HEK293T (cell line): ENCODE measurements around the gene MAST2.

Source experiments
- CTCF ChIA-PET: fragments of 350-600 bp; formaldehyde crosslinking; extraction: SDS; loops from one replicate; lab custom pipeline; 2021; ENCODE audit warnings: antibody characterized with exemption, inconsistent platforms; lab: Yijun Ruan, JAX
- POLR2A ChIA-PET: fragments of 350-600 bp; formaldehyde crosslinking; extraction: SDS; loops from one replicate; lab custom pipeline; 2020; ENCODE audit warnings: antibody characterized with exemption, inconsistent platforms; lab: Yijun Ruan, JAX
- DNase-seq: peaks from one replicate; pipeline ENCODE4 v3.0.0; 2012; ENCODE audit warnings: mixed read lengths; ENCODE audit errors: extremely low spot score
- ARNT ChIP-seq: fragments of 450-650 bp; IDR thresholded peaks from 2 replicates; pipeline ENCODE4 v1.6.1; 2017; ENCODE audit warnings: mild to moderate bottlenecking
- BHLHE40 ChIP-seq: fragments of 450-650 bp; IDR thresholded peaks from 2 replicates; pipeline ENCODE4 v1.6.1; 2016; ENCODE audit warnings: mild to moderate bottlenecking, moderate library complexity, borderline replicate concordance
- CTBP1 ChIP-seq: fragments of 450-650 bp; IDR thresholded peaks from 2 replicates; pipeline ENCODE4 v1.6.1; 2016; ENCODE audit warnings: borderline replicate concordance
- ELF4 ChIP-seq: fragments of 450-650 bp; IDR thresholded peaks from 2 replicates; pipeline ENCODE4 v1.6.1; 2017; ENCODE audit warnings: antibody characterized with exemption
- FOXA1 ChIP-seq: fragments of 450-650 bp; IDR thresholded peaks from 2 replicates; pipeline ENCODE4 v1.6.1; 2016; ENCODE audit warnings: mild to moderate bottlenecking
- FOXK2 ChIP-seq: fragments of 450-650 bp; IDR thresholded peaks from 2 replicates; pipeline ENCODE4 v1.6.1; 2016; ENCODE audit warnings: mild to moderate bottlenecking
- FOXM1 ChIP-seq: fragments of 450-650 bp; IDR thresholded peaks from 2 replicates; pipeline ENCODE4 v1.6.1; 2017; ENCODE audit warnings: mild to moderate bottlenecking, borderline replicate concordance
- HDGF ChIP-seq: fragments of 450-650 bp; IDR thresholded peaks from 2 replicates; pipeline ENCODE4 v1.6.1; 2017; ENCODE audit warnings: antibody characterized with exemption, borderline replicate concordance
- L3MBTL2 ChIP-seq: fragments of 450-650 bp; conservative IDR thresholded peaks from 2 replicates; pipeline ENCODE4 v1.6.1; 2016; ENCODE audit warnings: mild to moderate bottlenecking
- LEF1 ChIP-seq: fragments of 450-650 bp; IDR thresholded peaks from 2 replicates; pipeline ENCODE4 v1.6.1; 2017; ENCODE audit warnings: mild to moderate bottlenecking, borderline replicate concordance
- NFRKB ChIP-seq: fragments of 450-650 bp; IDR thresholded peaks from 2 replicates; pipeline ENCODE4 v1.6.1; 2016; ENCODE audit warnings: mild to moderate bottlenecking, moderate library complexity
- PKNOX1 ChIP-seq: fragments of 450-650 bp; IDR thresholded peaks from 2 replicates; pipeline ENCODE4 v1.6.1; 2016
- SP1 ChIP-seq: fragments of 450-650 bp; IDR thresholded peaks from 2 replicates; pipeline ENCODE4 v1.6.1; 2017
- SUZ12 ChIP-seq: fragments of 450-650 bp; IDR thresholded peaks from 2 replicates; pipeline ENCODE4 v1.6.1; 2016; ENCODE audit warnings: mild to moderate bottlenecking
- TARDBP ChIP-seq: fragments of 450-650 bp; IDR thresholded peaks from 2 replicates; pipeline ENCODE4 v1.6.1; 2016
- ZNF384 ChIP-seq: fragments of 450-650 bp; IDR thresholded peaks from 2 replicates; pipeline ENCODE4 v1.6.1; 2016

The MAST2 gene

GRCh38 chr1:46061146-46061545 lies 257.7 kb downstream of the MAST2 start:
- DNase-seq: no peak
- TF ChIP-seq HDGF (no peak), BHLHE40 (no peak), L3MBTL2 (no peak)
- ChIA-PET POLR2A (no interaction called here), CTCF (interaction anchor here (0.6 kb wide), 1 partner anchor 28 kb away, joined by 3 read pairs; no protein-coding TSS in a partner anchor)

DNA sequence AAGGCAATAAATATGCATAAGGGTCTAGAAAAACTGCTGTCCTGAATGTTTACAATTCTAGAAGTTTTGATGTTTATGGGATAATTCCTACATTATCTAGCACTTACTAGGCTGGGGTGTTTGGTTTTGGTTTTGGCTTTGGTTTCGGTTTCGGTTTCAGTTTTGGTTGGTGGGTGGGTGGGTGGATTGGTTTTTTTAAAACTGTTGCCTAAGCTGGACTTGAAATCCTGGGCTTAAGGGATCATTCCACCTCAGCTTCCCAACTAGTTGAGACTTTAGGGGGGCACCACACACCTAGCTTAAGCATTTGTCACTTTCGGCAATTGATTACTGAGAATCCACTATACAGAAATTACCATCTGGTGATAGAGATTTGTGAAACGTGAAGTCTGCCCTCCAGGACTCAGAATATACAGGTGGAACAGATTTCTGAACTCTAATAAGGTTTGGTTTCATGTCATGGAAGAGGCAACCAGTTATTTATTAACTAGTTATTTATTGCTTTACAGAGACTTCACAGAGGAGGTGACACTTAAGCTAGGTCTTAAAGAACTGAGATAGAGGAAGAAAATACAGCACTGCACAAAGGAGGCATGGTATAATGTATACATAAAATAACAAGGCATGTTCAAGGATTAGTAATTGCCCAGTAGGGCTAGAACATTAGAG lies 259.4 kb downstream of the MAST2 start:
- ChIA-PET CTCF (no interaction called here), POLR2A (no interaction called here)
- DNase-seq: no peak
- TF ChIP-seq FOXK2 (no peak), NFRKB (no peak), BHLHE40 (no peak), ARNT (no peak), LEF1 (no peak), TARDBP (no peak), CTBP1 (no peak), FOXA1 (no peak), ELF4 (no peak), HDGF (no peak), SUZ12 (no peak), SP1 (no peak), ZNF384 (no peak), PKNOX1 (no peak), FOXM1 (no peak)

- POLR2A ChIA-PET: no interaction called here
- CTCF ChIA-PET: no interaction called here
- DNase-seq: no peak
- TF ChIP-seq BHLHE40 (no peak), SP1 (no peak), HDGF (no peak), ZNF384 (no peak), LEF1 (no peak), L3MBTL2 (no peak), SUZ12 (no peak), PKNOX1 (no peak)
Measured at GRCh38 chr1:46064708-46065107, 261.3 kb downstream of the MAST2 start.

GRCh38 chr1:46065405-46065804 lies 262.0 kb downstream of the MAST2 start:
- TF ChIP-seq HDGF (no peak), BHLHE40 (no peak), CTBP1 (no peak), ELF4 (no peak), LEF1 (no peak), FOXA1 (no peak), L3MBTL2 (no peak), SUZ12 (no peak), SP1 (no peak), PKNOX1 (no peak)
- ChIA-PET POLR2A (no interaction called here), CTCF (no interaction called here)
- DNase-seq: no peak

DNA sequence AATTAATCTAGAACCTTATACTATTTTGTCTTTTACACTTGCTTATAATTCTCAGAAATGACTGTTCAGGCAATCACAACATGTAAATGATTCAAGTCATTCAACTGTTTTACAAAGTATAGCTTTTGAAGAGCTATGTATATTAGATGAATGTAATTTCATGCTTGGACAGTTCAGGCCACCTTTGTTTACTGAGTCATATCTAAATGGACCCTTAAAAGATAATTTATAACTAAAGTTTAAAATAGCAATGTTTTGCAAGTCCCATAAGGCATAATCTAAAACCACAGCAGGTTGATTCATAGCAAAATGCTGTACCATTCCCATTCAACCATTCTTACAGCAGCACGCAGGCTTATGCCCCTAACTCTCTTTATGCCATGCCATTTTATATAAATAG lies 264.2 kb downstream of the MAST2 start:
- POLR2A ChIA-PET: interaction anchor here (0.7 kb wide), 1 partner anchor 64 kb away, joined by 3 read pairs; no protein-coding TSS in a partner anchor
- no peak for DNase-seq
- CTCF ChIA-PET: interaction anchor here (0.9 kb wide), 1 partner anchor 156 kb away, joined by 3 read pairs; no protein-coding TSS in a partner anchor
- TF ChIP-seq SUZ12: no peak
- no peak for TF ChIP-seq BHLHE40
- TF ChIP-seq FOXM1: no peak
- TF ChIP-seq FOXK2: no peak

DNA sequence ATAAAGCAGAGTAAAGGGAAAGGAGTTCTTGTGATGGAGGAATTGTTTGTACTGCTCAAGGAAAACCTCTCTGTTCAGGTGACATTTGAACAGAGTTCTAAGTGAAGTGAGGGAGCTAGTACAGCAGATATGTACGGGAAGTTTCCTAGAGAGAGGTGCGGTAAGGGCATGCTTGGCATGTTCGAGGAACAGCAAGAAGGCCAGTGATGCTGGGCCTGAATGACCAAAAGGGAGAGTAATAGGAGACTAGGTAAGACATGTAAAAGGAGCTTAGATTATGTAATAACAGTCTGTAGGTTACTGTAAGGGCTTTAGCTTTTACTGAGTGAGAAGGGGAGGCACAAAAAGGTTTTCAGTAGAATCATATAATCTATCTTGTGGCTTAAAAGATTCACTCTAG lies 265.1 kb downstream of the MAST2 start:
- ChIA-PET CTCF (interaction anchor here (0.6 to 0.9 kb wide), 2 partner anchors 155 to 274 kb away, joined by 3 read pairs; no protein-coding TSS in a partner anchor), POLR2A (interaction anchor here (1.1 kb wide), 1 partner anchor 64 kb away, joined by 4 read pairs; the partner anchor contains the start of gene PIK3R3)
- DNase-seq: no peak
- TF ChIP-seq PKNOX1 (no peak), ELF4 (no peak), ZNF384 (no peak), SUZ12 (no peak), LEF1 (no peak), ARNT (no peak), FOXK2 (no peak), L3MBTL2 (no peak), FOXA1 (no peak), BHLHE40 (no peak), SP1 (no peak), FOXM1 (no peak), HDGF (no peak)
